HG03135 (cell line): ENCODE measurements around the gene LRRC28.
"Not testable (repeated sequence)": the region's sequence is repeated elsewhere in the genome, so short reads cannot be mapped to it uniquely, and the experiment has no call there.

ENCODE experiments used
- ATAC-seq: cut with Tn5 transposase; IDR thresholded peaks from one replicate; pipeline ENCODE4 v1.9.1; 2021; ENCODE audit warnings: mild to moderate bottlenecking, moderate library complexity; ENCODE audit not compliant: unreplicated experiment

Gene LRRC28

GRCh38 chr15:99250857-99251841 lies at the start of gene LRRC28:
TSS of gene LRRC28 (plus strand) at chr15:99251481. CDS start at chr15:99255958, 4,477 bp downstream.
- peak; percentile 94 for ATAC-seq

GRCh38 chr15:99202176-99202552 lies 49.1 kb upstream of the LRRC28 start:
- ATAC-seq = no peak

- no peak for ATAC-seq
Measured at GRCh38 chr15:99207672-99208071, 43.6 kb upstream of the LRRC28 start.

- no peak for ATAC-seq
Measured at GRCh38 chr15:99209326-99209725, 42.0 kb upstream of the LRRC28 start.

GRCh38 chr15:99210334-99210733 lies 40.9 kb upstream of the LRRC28 start:
- ATAC-seq = no peak

- ATAC-seq = no peak
Measured at GRCh38 chr15:99211926-99212325, 39.4 kb upstream of the LRRC28 start.

GRCh38 chr15:99212406-99212805 lies 38.9 kb upstream of the LRRC28 start:
- no peak for ATAC-seq

- ATAC-seq = peak; percentile 87
Measured at GRCh38 chr15:99213187-99213811, 38.0 kb upstream of the LRRC28 start.

- no peak for ATAC-seq
Measured at GRCh38 chr15:99224372-99225214, 26.7 kb upstream of the LRRC28 start.

GRCh38 chr15:99226802-99227201 lies 24.5 kb upstream of the LRRC28 start:
- ATAC-seq = no peak

- no peak for ATAC-seq
Measured at GRCh38 chr15:99228120-99228770, 23.0 kb upstream of the LRRC28 start.

- no peak for ATAC-seq
Measured at GRCh38 chr15:99230867-99231266, 20.4 kb upstream of the LRRC28 start.

GRCh38 chr15:99232740-99233139 lies 18.5 kb upstream of the LRRC28 start:
- ATAC-seq = no peak

GRCh38 chr15:99234160-99234559 lies 17.1 kb upstream of the LRRC28 start:
- ATAC-seq = not testable (repeated sequence)

- ATAC-seq = no peak
Measured at GRCh38 chr15:99238849-99239248, 12.4 kb upstream of the LRRC28 start.

GRCh38 chr15:99239545-99240198 lies 11.6 kb upstream of the LRRC28 start:
- peak; percentile 86 for ATAC-seq

- ATAC-seq = no peak
Measured at GRCh38 chr15:99241752-99242151, 9.5 kb upstream of the LRRC28 start.

- ATAC-seq = no peak
Measured at GRCh38 chr15:99244306-99244705, 7.0 kb upstream of the LRRC28 start.

- no peak for ATAC-seq
Measured at GRCh38 chr15:99247062-99247461, 4.2 kb upstream of the LRRC28 start.
